Neuronal stem cell (in vitro differentiated cells): ENCODE results near the gene TPSD1.
A peak's percentile ranks its signal among the peaks of the same experiment; 100 is the strongest.
"Not testable (repeated sequence)": the region's sequence is repeated elsewhere in the genome, so short reads cannot be mapped to it uniquely, and the experiment has no call there.

ENCODE experiments used
- DNase-seq: peaks from one replicate; pipeline ENCODE4 v3.0.0-alpha.2; 2013; ENCODE audit warnings: low spot score
- H2AFZ ChIP-seq: one replicate; pipeline ENCODE4 v1.6.1; 2013; ENCODE audit warnings: mild to moderate bottlenecking, low read length, inconsistent platforms
- H2AK5ac ChIP-seq: 2 replicates; pipeline ENCODE4 v1.6.1; 2013; ENCODE audit warnings: low read depth, mild to moderate bottlenecking, inconsistent platforms, low read length, moderate library complexity, mixed read lengths
- H2BK120ac ChIP-seq: 2 replicates; pipeline ENCODE4 v1.6.1; 2013; ENCODE audit warnings: low read depth, mild to moderate bottlenecking, inconsistent platforms, low read length, moderate library complexity, mixed read lengths
- H2BK12ac ChIP-seq: one replicate; pipeline ENCODE4 v1.6.1; 2013; ENCODE audit warnings: low read length, inconsistent platforms
- H2BK15ac ChIP-seq: 2 replicates; pipeline ENCODE4 v1.6.1; 2013; ENCODE audit warnings: mild to moderate bottlenecking, low read length, inconsistent platforms, mixed read lengths
- H2BK5ac ChIP-seq: one replicate; pipeline ENCODE4 v1.6.1; 2013; ENCODE audit warnings: inconsistent platforms, mild to moderate bottlenecking, low read length, moderate library complexity
- H3K14ac ChIP-seq: one replicate; pipeline ENCODE4 v1.6.1; 2013; ENCODE audit warnings: low read length, inconsistent platforms
- H3K18ac ChIP-seq: 2 replicates; pipeline ENCODE4 v1.6.1; 2013; ENCODE audit warnings: low read length, inconsistent platforms
- H3K23ac ChIP-seq: 2 replicates; pipeline ENCODE4 v1.6.1; 2013; ENCODE audit warnings: low read depth, mild to moderate bottlenecking, mixed read lengths, low read length, inconsistent platforms; ENCODE audit not compliant: poor library complexity
- H3K27ac ChIP-seq: replicated peaks from 3 replicates; pipeline ENCODE4 v1.5.1; 2013; ENCODE audit warnings: low read length, inconsistent platforms
- H3K27me3 ChIP-seq, 3 experiments: 2 replicates each; pipeline ENCODE4 v1.6.1; 2013; ENCODE audit warnings: low read length in 3 of 3, mild to moderate bottlenecking in 2 of 3, inconsistent platforms in 1 of 3, low read depth in 1 of 3, mixed read lengths in 1 of 3, moderate library complexity in 1 of 3; ENCODE audit not compliant: control insufficient read depth in 3 of 3, insufficient read depth in 3 of 3
- H3K36me3 ChIP-seq, 2 donors: replicated peaks in 1 of 2; 2 replicates each; pipeline ENCODE4 v1.6.1; 2013; ENCODE audit warnings: low read length in 2 of 2; ENCODE audit not compliant: control insufficient read depth in 2 of 2, insufficient read depth in 2 of 2
- H3K4ac ChIP-seq: 2 replicates; pipeline ENCODE4 v1.6.1; 2013; ENCODE audit warnings: inconsistent platforms, mild to moderate bottlenecking, low read length, moderate library complexity
- H3K4me1 ChIP-seq, 2 donors: 1 replicate in 1 of 2; 2 replicates in 1 of 2; pipeline ENCODE4 v1.6.1; 2013; ENCODE audit warnings: low read length in 2 of 2, low read depth in 1 of 2; ENCODE audit not compliant: control insufficient read depth in 2 of 2, insufficient read depth in 1 of 2
- H3K4me2 ChIP-seq: one replicate; pipeline ENCODE4 v1.6.1; 2013; ENCODE audit warnings: mild to moderate bottlenecking, low read length, inconsistent platforms; ENCODE audit not compliant: insufficient read depth, poor library complexity, severe bottlenecking
- H3K4me3 ChIP-seq, 2 donors: 2 replicates each; pipeline ENCODE4 v1.5.1; 2013; ENCODE audit warnings: low read length in 2 of 2, mild to moderate bottlenecking in 2 of 2, inconsistent platforms in 1 of 2, moderate library complexity in 1 of 2
- H3K79me1 ChIP-seq: one replicate; pipeline ENCODE4 v1.6.1; 2013; ENCODE audit warnings: low read depth, mild to moderate bottlenecking, inconsistent platforms, low read length, moderate library complexity
- H3K9ac ChIP-seq: one replicate; pipeline ENCODE4 v1.6.1; 2013; ENCODE audit warnings: mild to moderate bottlenecking, low read depth, low read length, inconsistent platforms; ENCODE audit not compliant: poor library complexity
- H3K9me3 ChIP-seq, 2 donors: replicated peaks in 1 of 2; 2 replicates each; pipeline versions ENCODE3 to v1.6.1; 2013; ENCODE audit warnings: low read length in 2 of 2, mild to moderate bottlenecking in 2 of 2, inconsistent platforms in 1 of 2, low read depth in 1 of 2, mixed read lengths in 1 of 2, moderate library complexity in 1 of 2; ENCODE audit not compliant: control insufficient read depth in 2 of 2, insufficient read depth in 1 of 2
- H4K8ac ChIP-seq: one replicate; pipeline ENCODE4 v1.6.1; 2013; ENCODE audit warnings: low read depth, mild to moderate bottlenecking, inconsistent platforms, low read length, moderate library complexity
- H4K91ac ChIP-seq: one replicate; pipeline ENCODE4 v1.6.1; 2013; ENCODE audit warnings: low read length, low read depth, mild to moderate bottlenecking, inconsistent platforms; ENCODE audit not compliant: poor library complexity
- WGBS, 2 donors: extraction: QIAGEN DNeasy Blood & Tissue Kit; methylation state at CpG; one replicate each; pipeline ENCODE4 v1.1.7; 2013; ENCODE audit warnings: missing lambda C conversion rate in 2 of 2, mixed read lengths in 1 of 2; ENCODE audit not compliant: insufficient read length in 2 of 2, insufficient replicate concordance in 1 of 2; ENCODE audit errors: extremely low coverage in 2 of 2; 5-methylcytosine and 5-hydroxymethylcytosine counted together

The TPSD1 gene

DNA sequence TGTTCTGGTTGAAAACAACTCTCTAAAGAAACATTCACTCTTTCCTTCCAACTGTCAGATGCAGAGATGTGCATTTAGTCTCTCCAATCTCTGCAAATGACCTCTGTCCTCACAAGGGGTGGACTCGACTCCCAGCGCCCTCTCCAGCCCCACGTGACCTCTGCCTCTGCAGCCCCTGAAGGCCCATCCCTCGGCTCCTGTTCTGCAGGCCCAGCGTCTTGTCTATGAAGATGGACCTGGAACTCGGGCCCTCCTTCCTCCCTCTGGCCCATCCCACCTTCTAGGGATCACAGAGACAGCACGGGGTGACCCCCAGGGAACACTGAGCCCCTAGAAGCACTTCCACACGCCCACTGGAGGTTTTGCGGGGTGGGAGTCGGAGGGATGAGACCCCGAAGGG, 12.5 kb upstream of the TPSD1 start:
- not testable (repeated sequence) for H3K4ac ChIP-seq, H3K23ac ChIP-seq, H2BK15ac ChIP-seq, H3K27ac ChIP-seq, H3K36me3 ChIP-seq, H2BK120ac ChIP-seq, H3K14ac ChIP-seq, H4K8ac ChIP-seq, H3K18ac ChIP-seq, H3K4me3 ChIP-seq, H3K79me1 ChIP-seq, H2AFZ ChIP-seq, H3K9ac ChIP-seq, H3K9me3 ChIP-seq, H4K91ac ChIP-seq, H2AK5ac ChIP-seq, DNase-seq, H2BK12ac ChIP-seq, H2BK5ac ChIP-seq, H3K4me1 ChIP-seq, H3K4me2 ChIP-seq
- peaks cover 0 to 14% (median 0%) of the 10 kb centered on the region in 3 experiments for H3K27me3 ChIP-seq
- no CpG with 5 or more reads among the region's 11 CpGs for WGBS, 2 donors

DNA sequence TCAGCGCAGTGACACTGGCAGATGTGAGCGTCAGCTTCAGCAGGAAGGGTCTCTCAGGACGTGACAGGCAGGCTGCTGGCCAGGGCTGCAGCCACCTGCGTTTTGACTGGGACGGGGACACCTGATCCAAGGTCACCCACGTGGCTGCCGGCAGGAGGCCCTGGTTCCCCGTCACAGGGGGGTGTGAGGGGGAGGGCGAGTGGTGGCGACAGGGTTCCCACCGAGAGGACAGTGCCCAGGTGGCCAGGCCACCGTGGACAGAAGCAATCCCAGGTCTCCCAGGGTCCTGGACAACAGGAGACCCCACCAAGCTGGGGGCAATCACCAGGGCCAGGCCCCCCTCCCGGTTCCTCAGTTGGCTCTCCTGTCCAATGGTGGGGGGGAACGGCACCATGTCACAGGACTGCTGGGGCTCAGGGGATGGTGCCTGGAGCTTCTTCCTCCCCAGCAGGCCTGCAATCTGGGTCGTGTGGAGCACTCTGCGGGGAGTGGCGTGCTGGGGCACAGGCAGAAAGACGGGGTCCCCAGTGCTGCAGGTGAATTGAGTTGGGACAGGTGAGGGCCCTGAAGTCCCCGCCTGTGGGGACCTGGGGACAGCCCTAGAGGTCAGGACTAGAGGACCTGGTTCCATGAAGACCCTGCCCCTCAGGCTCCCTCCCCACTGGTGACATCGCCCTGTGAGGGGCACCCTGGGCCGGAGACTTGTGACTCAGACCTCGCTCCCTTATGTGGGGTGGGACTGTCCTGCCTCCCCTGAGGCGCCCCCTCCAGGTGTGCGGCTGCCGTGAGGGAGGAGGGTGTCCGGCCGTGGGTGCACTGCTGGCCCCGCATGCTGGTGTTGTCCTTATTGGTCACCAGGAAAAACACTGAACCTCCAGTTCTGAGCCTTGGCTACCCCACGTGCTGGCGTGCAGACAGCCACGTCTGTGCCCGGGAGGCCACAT, 11.7 kb upstream of the TPSD1 start:
- H3K18ac ChIP-seq, H2AK5ac ChIP-seq, H3K4me2 ChIP-seq, H2BK12ac ChIP-seq, H3K27ac ChIP-seq, H3K79me1 ChIP-seq, H2BK5ac ChIP-seq, H3K4me1 ChIP-seq, H3K14ac ChIP-seq, H4K8ac ChIP-seq, H3K9me3 ChIP-seq, H3K4me3 ChIP-seq, H3K9ac ChIP-seq, DNase-seq, H2AFZ ChIP-seq, H3K36me3 ChIP-seq, H4K91ac ChIP-seq, H3K23ac ChIP-seq, H2BK15ac ChIP-seq, H2BK120ac ChIP-seq, H3K4ac ChIP-seq: not testable (repeated sequence)
- H3K27me3 ChIP-seq: peaks cover 0 to 14% (median 0%) of the 10 kb centered on the region in 3 experiments
- WGBS, 2 donors: no CpG with 5 or more reads among the region's 32 CpGs

DNA sequence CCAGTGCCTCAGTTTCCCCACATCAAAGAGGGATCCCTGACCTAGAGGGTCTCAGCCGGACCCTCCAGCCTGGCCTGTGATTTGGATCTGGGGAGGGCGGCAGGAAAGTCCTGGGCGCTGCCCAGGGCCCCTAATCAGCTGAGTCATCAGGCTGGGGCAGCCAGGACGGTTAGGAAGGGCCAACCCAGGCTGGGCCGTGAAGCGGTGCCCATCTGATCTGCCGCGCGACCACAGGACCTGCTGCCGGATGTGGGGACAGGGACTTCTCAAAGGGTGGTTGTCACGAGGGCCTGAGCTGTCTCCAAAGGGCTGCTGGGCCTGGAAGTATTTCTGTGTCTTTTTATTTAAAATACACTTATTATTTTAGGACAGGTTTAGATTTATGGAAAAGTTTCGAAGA, 11.0 kb upstream of the TPSD1 start:
- Histone ChIP-seq H3K23ac (no peak overlapping the region), H2AFZ (no peak overlapping the region), H3K27me3 (peaks cover 0 to 14% (median 0%) of the 10 kb centered on the region in 3 experiments), H3K4me2 (no peak overlapping the region), H2BK15ac (no peak overlapping the region), H2AK5ac (no peak overlapping the region), H3K9ac (no peak overlapping the region), H2BK12ac (no peak overlapping the region), H3K14ac (no peak overlapping the region), H3K79me1 (no peaks in the 10 kb centered on the region), H3K4me1 (no peaks in the 10 kb centered on the region), H3K9me3 (peaks cover 0 to 4% of the 10 kb centered on the region in 2 donors), H4K8ac (no peak overlapping the region), H2BK120ac (no peak overlapping the region), H3K4ac (no peak overlapping the region), H4K91ac (no peak overlapping the region), H3K4me3 (no peak overlapping the region), H3K36me3 (no peaks in the 10 kb centered on the region), H3K27ac (no peak overlapping the region), H2BK5ac (no peak overlapping the region), H3K18ac (no peak overlapping the region)
- WGBS, 2 donors: no CpG with 5 or more reads among the region's 12 CpGs
- no peak for DNase-seq

DNA sequence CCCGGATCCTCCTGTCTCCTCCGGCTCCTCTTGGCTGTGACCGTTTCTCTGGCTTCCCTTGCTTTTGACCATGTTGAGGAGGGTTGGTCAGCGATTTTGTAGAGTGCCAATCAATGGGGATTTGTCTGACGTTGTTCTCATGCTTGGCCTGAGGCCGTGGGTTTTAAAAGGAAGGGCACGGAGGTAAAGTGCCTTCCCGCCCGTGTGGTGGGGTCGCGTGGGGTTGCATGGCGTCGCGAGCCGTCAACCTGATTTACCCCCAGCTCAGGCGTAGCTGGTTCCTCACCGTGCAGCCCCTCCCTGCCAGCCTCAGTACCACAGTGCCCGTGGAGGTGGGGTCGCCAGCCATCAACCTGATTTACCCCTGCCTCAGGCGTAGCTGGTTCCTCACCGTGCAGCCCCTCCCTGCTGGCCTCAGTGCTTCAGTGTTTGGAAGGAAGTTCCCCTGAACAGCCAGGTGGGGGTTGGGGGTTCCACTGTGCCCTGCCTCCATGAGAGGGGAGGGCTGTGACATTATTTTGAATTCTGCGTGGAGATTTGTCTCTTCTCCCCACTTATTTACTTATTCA, 10.3 kb upstream of the TPSD1 start:
- Histone ChIP-seq H2AFZ (no peak overlapping the region), H2BK120ac (peak overlapping the region; percentile 81), H2BK5ac (no peak overlapping the region), H3K14ac (peak overlapping the region; percentile 71), H3K4me3 (peak overlapping the region in 1 of 2 donors; percentile 25), H2AK5ac (peak overlapping the region; percentile 81), H3K27me3 (peaks cover 0 to 14% (median 0%) of the 10 kb centered on the region in 3 experiments), H4K8ac (no peak overlapping the region), H3K4ac (no peak overlapping the region), H2BK15ac (no peak overlapping the region), H3K4me2 (no peak overlapping the region), H3K18ac (peak overlapping the region; percentile 38), H3K36me3 (no peaks in the 10 kb centered on the region), H3K79me1 (no peaks in the 10 kb centered on the region), H3K9me3 (peaks cover 0 to 4% of the 10 kb centered on the region in 2 donors), H4K91ac (no peak overlapping the region), H3K27ac (no peak overlapping the region), H3K4me1 (no peaks in the 10 kb centered on the region), H3K9ac (peak overlapping the region; percentile 44), H3K23ac (peak overlapping the region; percentile 89), H2BK12ac (peak overlapping the region; percentile 41)
- DNase-seq: no peak
- WGBS, 2 donors: no CpG with 5 or more reads among the region's 22 CpGs
